Measurements from ENCODE around the gene PSAP. TPM values are rescaled to one million over a fixed set of nuclear protein-coding genes. Genes with fewer than 3 reads are reported as not detected.

The PSAP gene
- total RNA-seq, 1 donor from 2014 or later = 295 TPM

DNA sequence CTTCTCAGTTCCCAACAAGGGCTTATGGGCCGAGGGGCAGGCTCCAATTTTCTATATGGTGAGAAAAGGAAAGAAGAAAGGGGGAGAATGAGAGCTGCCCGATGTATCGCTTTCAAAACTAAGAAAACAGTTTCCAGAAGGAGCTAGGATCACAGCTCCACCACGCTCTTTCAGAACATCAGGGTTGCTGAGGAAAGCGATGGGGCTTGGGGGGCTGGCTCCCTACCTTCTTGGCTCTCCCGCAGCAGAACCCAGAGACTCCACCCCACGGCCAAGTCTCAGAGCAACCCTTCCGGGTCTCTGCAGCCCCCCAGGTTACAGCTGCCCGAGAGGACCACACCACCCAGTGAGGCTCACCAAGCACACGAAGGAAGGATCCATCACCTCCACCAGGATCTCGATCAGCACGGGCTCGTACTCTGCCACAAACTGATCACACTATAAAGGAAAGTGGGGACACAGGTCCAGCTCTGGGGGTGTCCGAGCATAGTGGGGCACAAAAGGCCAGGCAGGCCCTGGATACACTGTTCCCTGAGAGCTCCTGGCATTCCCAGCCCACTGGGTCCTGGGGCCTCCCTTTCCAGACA is 32.3 kb downstream of the PSAP start:
- TF ChIP-seq, protein P1, sequence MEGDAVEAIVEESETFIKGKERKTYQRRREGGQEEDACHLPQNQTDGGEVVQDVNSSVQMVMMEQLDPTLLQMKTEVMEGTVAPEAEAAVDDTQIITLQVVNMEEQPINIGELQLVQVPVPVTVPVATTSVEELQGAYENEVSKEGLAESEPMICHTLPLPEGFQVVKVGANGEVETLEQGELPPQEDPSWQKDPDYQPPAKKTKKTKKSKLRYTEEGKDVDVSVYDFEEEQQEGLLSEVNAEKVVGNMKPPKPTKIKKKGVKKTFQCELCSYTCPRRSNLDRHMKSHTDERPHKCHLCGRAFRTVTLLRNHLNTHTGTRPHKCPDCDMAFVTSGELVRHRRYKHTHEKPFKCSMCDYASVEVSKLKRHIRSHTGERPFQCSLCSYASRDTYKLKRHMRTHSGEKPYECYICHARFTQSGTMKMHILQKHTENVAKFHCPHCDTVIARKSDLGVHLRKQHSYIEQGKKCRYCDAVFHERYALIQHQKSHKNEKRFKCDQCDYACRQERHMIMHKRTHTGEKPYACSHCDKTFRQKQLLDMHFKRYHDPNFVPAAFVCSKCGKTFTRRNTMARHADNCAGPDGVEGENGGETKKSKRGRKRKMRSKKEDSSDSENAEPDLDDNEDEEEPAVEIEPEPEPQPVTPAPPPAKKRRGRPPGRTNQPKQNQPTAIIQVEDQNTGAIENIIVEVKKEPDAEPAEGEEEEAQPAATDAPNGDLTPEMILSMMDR (conservative IDR thresholded peaks at IDR 0.05) = no peak
- Mint-ChIP-seq H3K27ac (ENCODE audit: unreplicated experiment) (no peak overlapping the region), H3K4me1 (no peaks in the 10 kb centered on the region), H3K27me3 (ENCODE audit: low read depth) (no peaks in the 10 kb centered on the region), H3K4me3 (no peak overlapping the region), H3K36me3 (ENCODE audit: low read depth) (peaks cover 13% of the 10 kb centered on the region), H3K9me3 (no peaks in the 10 kb centered on the region)
- DNase-seq (ENCODE audit: low read depth, low spot score) = no peak

DNA sequence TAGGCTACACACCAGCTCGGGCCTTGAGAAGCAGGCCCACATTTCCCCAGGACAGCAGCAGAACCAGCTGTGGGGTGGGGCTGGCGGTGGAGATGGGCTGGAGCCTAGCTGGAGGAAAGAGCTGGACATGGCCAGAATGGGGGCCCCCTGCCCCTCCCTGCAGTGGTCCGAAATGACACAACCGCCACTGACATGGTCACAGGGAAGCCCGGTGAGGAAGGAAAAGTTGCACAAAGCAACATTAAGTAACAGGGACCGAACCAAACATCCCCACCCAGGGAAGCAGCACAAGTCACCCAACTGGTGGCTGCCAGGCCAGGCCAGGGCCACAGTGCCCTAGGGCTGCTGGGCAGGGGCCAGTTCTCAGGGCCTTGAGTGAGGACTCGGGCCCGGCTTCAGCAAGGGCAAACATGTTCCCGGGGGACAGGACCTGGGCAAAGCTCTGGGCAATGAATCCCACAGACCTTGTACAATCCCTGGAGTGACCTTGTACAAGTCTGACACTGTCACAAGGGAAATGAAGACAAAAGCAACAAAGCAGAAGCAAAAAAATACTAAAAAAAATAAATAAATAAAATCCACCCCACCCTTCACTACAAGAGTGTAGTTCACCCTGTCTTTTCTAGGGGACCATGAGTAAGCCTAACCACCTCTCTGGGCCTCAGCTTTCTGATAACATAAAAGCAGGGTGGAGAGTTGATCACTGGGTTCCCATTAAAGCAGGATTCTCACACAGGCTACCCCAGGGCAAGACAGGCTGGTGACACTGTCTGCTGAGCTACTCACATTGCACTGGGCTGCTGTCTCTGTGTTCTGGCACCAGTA is 33.0 kb downstream of the PSAP start:
- Mint-ChIP-seq H3K27ac (ENCODE audit: unreplicated experiment) (no peak overlapping the region), H3K36me3 (ENCODE audit: low read depth) (peaks cover 13% of the 10 kb centered on the region), H3K27me3 (ENCODE audit: low read depth) (no peaks in the 10 kb centered on the region), H3K9me3 (no peaks in the 10 kb centered on the region), H3K4me1 (no peaks in the 10 kb centered on the region), H3K4me3 (no peak overlapping the region)
- no peak for DNase-seq (ENCODE audit: low read depth, low spot score)
- TF ChIP-seq, protein P1 (conservative IDR thresholded peaks at IDR 0.05) = no peak

DNA sequence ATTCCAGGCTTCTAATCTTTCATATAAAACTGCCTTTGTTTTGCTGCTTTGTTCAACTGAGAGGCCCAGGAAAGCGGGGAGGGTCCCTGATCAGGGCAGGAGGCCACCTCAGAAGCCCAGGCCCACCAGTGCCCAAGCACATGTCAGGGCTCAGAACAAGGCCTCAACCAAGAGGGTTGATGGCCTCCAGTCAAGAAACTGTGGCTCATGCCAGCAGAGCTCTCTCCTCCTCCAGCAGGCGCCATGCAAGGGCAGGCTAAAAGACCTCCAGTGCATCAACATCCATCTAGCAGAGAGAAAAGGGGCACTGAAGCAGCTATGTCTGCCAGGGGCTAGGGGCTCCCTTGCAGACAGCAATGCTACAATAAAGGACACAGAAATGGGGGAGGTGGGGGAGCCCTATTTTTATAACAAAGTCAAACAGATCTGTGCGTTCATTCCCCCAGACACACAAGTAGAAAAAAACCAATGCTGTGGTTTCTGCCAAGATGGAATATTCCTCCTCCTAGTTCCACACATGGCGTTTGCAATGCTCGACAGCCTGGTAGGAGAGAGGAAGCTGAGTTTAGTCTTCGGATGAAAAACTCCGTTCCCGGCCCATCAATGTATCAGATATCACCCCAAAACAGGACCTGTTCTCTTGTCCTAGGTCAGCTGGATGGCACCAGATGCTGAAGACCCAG is 34.0 kb downstream of the PSAP start:
- no peak overlapping the region for H3K27ac Mint-ChIP-seq (ENCODE audit: unreplicated experiment)
- no peak for DNase-seq (ENCODE audit: low read depth, low spot score)
- no peaks in the 10 kb centered on the region for H3K9me3 Mint-ChIP-seq
- TF ChIP-seq, protein P1 (conservative IDR thresholded peaks at IDR 0.05) = no peak
- H3K4me1 Mint-ChIP-seq = no peaks in the 10 kb centered on the region
- no peaks in the 10 kb centered on the region for H3K27me3 Mint-ChIP-seq (ENCODE audit: low read depth)
- peaks cover 13% of the 10 kb centered on the region for H3K36me3 Mint-ChIP-seq (ENCODE audit: low read depth)
- no peak overlapping the region for H3K4me3 Mint-ChIP-seq

DNA sequence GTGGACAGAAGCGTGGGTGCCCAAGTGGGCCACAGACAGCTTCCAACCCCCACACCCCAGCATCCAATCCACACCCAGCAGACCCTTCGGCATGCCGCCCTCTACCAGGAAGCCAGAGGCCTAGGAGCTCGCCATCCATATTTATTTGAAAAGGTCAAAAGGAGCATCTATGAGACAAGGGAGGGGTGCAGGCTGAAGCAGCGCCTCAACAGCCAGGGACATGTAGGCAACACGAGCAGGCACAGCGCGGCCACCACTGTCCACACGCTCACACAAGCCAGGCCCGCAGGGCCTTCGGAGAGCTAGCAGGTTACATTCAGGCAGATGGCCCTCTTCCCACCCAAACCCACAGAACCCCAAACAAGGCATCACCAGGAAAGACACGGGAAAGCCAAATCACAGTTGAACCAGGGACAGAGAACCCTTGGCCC is 34.6 kb downstream of the PSAP start:
- no peak for DNase-seq (ENCODE audit: low read depth, low spot score)
- H3K9me3 Mint-ChIP-seq = no peaks in the 10 kb centered on the region
- H3K27me3 Mint-ChIP-seq (ENCODE audit: low read depth) = no peaks in the 10 kb centered on the region
- H3K36me3 Mint-ChIP-seq (ENCODE audit: low read depth) = peaks cover 13% of the 10 kb centered on the region
- H3K4me1 Mint-ChIP-seq = no peaks in the 10 kb centered on the region
- TF ChIP-seq, protein P1 (conservative IDR thresholded peaks at IDR 0.05) = no peak
- no peak overlapping the region for H3K4me3 Mint-ChIP-seq
- peak overlapping the region; percentile 50 for H3K27ac Mint-ChIP-seq (ENCODE audit: unreplicated experiment)

DNA sequence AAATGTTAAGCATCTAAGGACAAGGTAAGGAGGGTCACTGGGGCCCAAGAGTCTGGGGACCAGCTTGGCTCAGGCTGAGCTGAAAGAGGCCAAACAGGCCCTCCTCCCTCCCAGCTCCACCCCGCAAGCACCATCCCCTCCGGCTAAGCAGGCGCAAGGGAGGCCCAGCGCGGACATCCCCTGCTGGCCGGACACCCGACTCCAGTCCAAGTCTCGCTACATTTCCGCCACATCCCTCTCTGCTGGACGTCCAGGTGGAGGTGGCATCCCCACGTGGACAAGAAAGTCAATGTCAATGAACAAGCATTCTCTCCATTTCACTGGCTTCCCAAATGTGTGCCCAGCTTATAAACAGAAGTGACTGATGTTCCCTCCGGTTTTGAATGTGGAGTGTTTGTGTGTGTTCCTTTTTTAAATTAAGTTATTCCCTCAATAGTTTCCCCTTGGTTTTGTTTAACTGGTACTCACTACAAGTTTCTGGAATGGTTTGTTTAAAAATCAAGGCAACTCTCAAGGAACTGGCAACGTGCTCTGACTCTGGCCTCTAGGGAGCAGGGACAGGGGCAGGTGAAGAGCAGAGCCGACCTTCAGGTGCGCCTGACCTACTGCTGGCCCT is 35.4 kb downstream of the PSAP start:
- H3K27ac Mint-ChIP-seq (ENCODE audit: unreplicated experiment) = no peak overlapping the region
- no peaks in the 10 kb centered on the region for H3K4me1 Mint-ChIP-seq
- no peak overlapping the region for H3K4me3 Mint-ChIP-seq
- TF ChIP-seq, protein P1 (conservative IDR thresholded peaks at IDR 0.05) = no peak
- H3K9me3 Mint-ChIP-seq = no peaks in the 10 kb centered on the region
- H3K27me3 Mint-ChIP-seq (ENCODE audit: low read depth) = no peaks in the 10 kb centered on the region
- peaks cover 10% of the 10 kb centered on the region for H3K36me3 Mint-ChIP-seq (ENCODE audit: low read depth)
- no peak for DNase-seq (ENCODE audit: low read depth, low spot score)

All from neural crest cell (in vitro differentiated cells).